Activated naive CD4-positive, alpha-beta T cell treated with anti-CD3 and anti-CD28 coated beads, Interleukin-2, amount 10 ng/mL, durations not matched to agents 5 hours and 36 hours (primary cell): Measurements from ENCODE around the gene PTPN18. TPM values are rescaled to one million over a fixed set of nuclear protein-coding genes. Genes with fewer than 3 reads are reported as not detected.

Source experiments
- total RNA-seq, 2 experiments: library from RNA; stranded (reverse); gene quantifications; one replicate each; pipeline ENCODE4 v1.2.3, GENCODE V29; 2021

PTPN18 gene, protein sequence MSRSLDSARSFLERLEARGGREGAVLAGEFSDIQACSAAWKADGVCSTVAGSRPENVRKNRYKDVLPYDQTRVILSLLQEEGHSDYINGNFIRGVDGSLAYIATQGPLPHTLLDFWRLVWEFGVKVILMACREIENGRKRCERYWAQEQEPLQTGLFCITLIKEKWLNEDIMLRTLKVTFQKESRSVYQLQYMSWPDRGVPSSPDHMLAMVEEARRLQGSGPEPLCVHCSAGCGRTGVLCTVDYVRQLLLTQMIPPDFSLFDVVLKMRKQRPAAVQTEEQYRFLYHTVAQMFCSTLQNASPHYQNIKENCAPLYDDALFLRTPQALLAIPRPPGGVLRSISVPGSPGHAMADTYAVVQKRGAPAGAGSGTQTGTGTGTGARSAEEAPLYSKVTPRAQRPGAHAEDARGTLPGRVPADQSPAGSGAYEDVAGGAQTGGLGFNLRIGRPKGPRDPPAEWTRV
- 10 to 100 TPM; 94.7 to 95.3 TPM for total RNA-seq

DNA sequence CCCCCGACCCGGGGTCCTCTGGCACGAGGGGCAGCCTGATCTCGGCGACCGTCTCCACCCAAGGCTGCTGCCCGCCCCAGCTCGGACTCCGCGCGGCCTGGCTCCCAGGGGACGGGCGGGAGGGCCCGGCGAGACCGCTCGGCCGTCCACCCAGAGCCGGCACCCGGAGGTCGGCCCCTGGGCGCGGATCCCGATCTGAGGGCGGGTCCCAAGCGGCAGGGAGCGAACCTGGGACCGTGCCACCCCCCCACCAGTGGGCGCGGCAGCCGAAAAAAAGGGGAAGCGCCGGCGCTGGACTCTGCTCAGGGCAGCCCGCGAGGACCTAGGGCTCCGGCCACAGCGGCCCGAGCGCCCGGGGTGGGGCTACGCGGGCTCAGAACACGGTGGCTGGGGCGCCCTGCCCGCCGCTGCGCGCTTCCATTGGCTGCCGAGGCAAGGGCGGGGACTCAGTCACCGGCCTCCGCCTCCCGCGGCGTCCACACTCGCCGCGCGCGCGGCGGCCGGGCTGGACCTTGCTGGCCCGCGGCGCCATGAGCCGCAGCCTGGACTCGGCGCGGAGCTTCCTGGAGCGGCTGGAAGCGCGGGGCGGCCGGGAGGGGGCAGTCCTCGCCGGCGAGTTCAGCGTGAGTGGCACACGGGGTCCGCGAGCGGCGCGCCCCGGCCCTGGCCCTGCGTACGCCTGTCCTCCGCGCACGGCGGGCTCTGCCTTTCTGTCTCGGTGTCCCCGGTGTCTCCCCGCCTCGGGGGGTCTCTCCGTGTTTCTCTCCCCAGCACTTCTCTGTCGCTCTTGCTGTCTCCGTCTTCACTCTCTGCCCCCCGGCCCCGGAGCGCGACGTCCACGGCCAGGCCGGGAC lies at the start of gene PTPN18:
TSS of gene PTPN18 (plus strand) at position 479 of the 854 bp plus-strand sequence. CDS start at position 531, 52 bp downstream.

GRCh38 chr2:130342533-130343275 lies 13.2 kb upstream of the PTPN18 start, which contains the start of gene IMP4:
TSS of gene IMP4 (plus strand) at chr2:130342897. CDS start at chr2:130342933, 36 bp downstream.

Other genes starting within 250 kb of the PTPN18 start
- not detected for gene POTEF, start 226.8 kb upstream of the PTPN18 start, total RNA-seq
- under 1 TPM; 0.71 to 0.77 TPM for gene CCDC74B, start 210.9 kb upstream of the PTPN18 start, total RNA-seq
- gene SMPD4, start 174.5 kb upstream of the PTPN18 start, total RNA-seq: 10 to 100 TPM; 53.7 to 53.9 TPM
- 100 to 1,000 TPM; 429 to 447 TPM for gene MZT2B, start 173.8 kb upstream of the PTPN18 start, total RNA-seq
- not detected for gene TUBA3E, start 157.6 kb upstream of the PTPN18 start, total RNA-seq
- gene IMP4, start 13.2 kb upstream of the PTPN18 start, total RNA-seq: 10 to 100 TPM; 58.8 to 62.2 TPM
- not detected for gene POTEI, start 153.3 kb downstream of the PTPN18 start, total RNA-seq
- gene CFC1B, start 165.2 kb downstream of the PTPN18 start, total RNA-seq: not detected
- gene CFC1, start 243.5 kb downstream of the PTPN18 start, total RNA-seq: not detected